ENCODE data around the gene DYSF. TPM values are rescaled to one million over a fixed set of nuclear protein-coding genes. Genes with fewer than 3 reads are reported as not detected.

DYSF gene
- total RNA-seq, 1 experiment from 2014 or later, result 0.89 TPM

GRCh38 chr2:71599038-71599437, 145.7 kb downstream of the DYSF start:
- intact Hi-C loops (cut with micrococcal nuclease), result no loop called here
- Histone ChIP-seq H3K36me3 (ENCODE audit: control insufficient read depth in 1 of 2, insufficient read depth in 2 of 2, low read length in 2 of 2) (no peaks in the 10 kb centered on the region), H3K9ac (ENCODE audit: low read length) (no peak overlapping the region), H3K4me2 (ENCODE audit: low read length) (no peak overlapping the region), H4K20me1 (ENCODE audit: insufficient read depth) (no peaks in the 10 kb centered on the region), H3K9me3 (ENCODE audit: control insufficient read depth in 1 of 2, insufficient read depth in 1 of 2, low read depth in 1 of 2, low read length in 2 of 2) (no peaks in the 10 kb centered on the region), H3K4me1 (ENCODE audit: control insufficient read depth in 1 of 2, insufficient read depth in 2 of 2, low read length in 2 of 2) (no peaks in the 10 kb centered on the region), H3K27me3 (ENCODE audit: insufficient read depth, low read length) (no peaks in the 10 kb centered on the region), H3K27ac (ENCODE audit: low read depth, low read length) (no peak overlapping the region), H3K4me3 (replicated peaks in 1 of 2; ENCODE audit: low read depth in 1 of 2, low read length in 2 of 2) (no peak overlapping the region), H2AFZ (ENCODE audit: low read depth, low read length, poor library complexity, severe bottlenecking) (no peak overlapping the region), H3K9me2 (ENCODE audit: insufficient read depth) (no peaks in the 10 kb centered on the region), H3K79me2 (ENCODE audit: insufficient read depth, low read length) (no peaks in the 10 kb centered on the region)
- ChIA-PET RAD21 (ENCODE audit: low non-redundant PET in 1 of 2, low total read pairs in 2 of 2, uncharacterized antibody in 2 of 2, unreplicated experiment in 2 of 2) (no interaction called here), POLR2A (no interaction called here), CTCF (no interaction called here)
- no TSS peak for BruUV-seq (replicated peaks)
- no peak for TF ChIP-seq ELF1 (IDR thresholded peaks at IDR 0.05; ENCODE audit: borderline replicate concordance, low read depth)
- no peak for TF ChIP-seq ZBTB33 (IDR thresholded peaks at IDR 0.05; ENCODE audit: extremely low read depth, insufficient replicate concordance, low read length)
- no peak for TF ChIP-seq ATF3 (IDR thresholded peaks at IDR 0.05)
- TF ChIP-seq ZFX (IDR thresholded peaks at IDR 0.05), result no peak
- TF ChIP-seq CEBPB (IDR thresholded peaks at IDR 0.05; ENCODE audit: low read depth), result no peak
- TF ChIP-seq CTCF (IDR thresholded peaks at IDR 0.05 in 2 of 3, conservative IDR thresholded peaks at IDR 0.05 in 1 of 3; ENCODE audit: borderline replicate concordance in 1 of 3, insufficient read depth in 1 of 3, low read depth in 2 of 3, low read length in 2 of 3), result no peak
- TF ChIP-seq SRF (IDR thresholded peaks at IDR 0.05; ENCODE audit: low read depth), result no peak
- no peak for TF ChIP-seq YY1 (IDR thresholded peaks at IDR 0.05; ENCODE audit: extremely low read depth, insufficient replicate concordance, low read depth, low read length)
- TF ChIP-seq, protein P1, sequence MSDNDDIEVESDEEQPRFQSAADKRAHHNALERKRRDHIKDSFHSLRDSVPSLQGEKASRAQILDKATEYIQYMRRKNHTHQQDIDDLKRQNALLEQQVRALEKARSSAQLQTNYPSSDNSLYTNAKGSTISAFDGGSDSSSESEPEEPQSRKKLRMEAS (IDR thresholded peaks at IDR 0.05), result no peak
- TF ChIP-seq FOSL1 (IDR thresholded peaks at IDR 0.05; ENCODE audit: low read depth), result no peak
- TF ChIP-seq EZH2phosphoT487 (IDR thresholded peaks at IDR 0.05; ENCODE audit: borderline replicate concordance), result no peak
- TF ChIP-seq CBX3 (IDR thresholded peaks at IDR 0.05; ENCODE audit: low read depth), result no peak
- TF ChIP-seq SIN3A (IDR thresholded peaks at IDR 0.05; ENCODE audit: low read depth), result no peak
- TF ChIP-seq JUND (IDR thresholded peaks at IDR 0.05), result no peak
- no peak for TF ChIP-seq RAD21 (IDR thresholded peaks at IDR 0.05; ENCODE audit: low read depth)
- TF ChIP-seq EGR1 (IDR thresholded peaks at IDR 0.05; ENCODE audit: low read depth), result no peak
- TF ChIP-seq EZH2 (IDR thresholded peaks at IDR 0.05), result no peak
- no peak for TF ChIP-seq POLR2A (IDR thresholded peaks at IDR 0.05; ENCODE audit: borderline replicate concordance, extremely low read depth, insufficient read depth, insufficient read length)
- ATAC-seq (no peak), DNase-seq (ENCODE audit: low read depth, low spot score) (no peak)
